ENCODE measurements around the gene ELL2.

Gene ELL2

DNA sequence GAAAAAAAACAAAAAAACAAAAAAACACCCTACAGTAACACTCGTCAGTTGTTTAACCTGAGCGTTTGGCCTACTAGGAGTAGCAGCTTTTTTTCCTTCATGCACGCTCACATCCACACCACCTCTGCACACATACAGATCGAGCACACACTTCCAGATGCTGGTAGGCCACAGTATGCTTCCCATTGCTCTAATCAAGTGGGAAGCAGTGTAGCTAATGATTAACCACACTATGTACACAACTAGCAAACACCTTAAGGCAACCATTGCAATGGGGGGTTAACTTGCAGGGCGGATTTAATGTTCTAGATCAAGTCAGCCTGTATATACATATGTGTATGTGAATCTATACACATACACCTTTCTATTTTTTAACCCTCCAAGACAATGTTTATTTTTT lies 73.7 kb downstream of the ELL2 start:
- DNase-seq, result no peak
- H4K20me1 ChIP-seq (ENCODE audit: insufficient read depth, low read length), result no peaks in the 10 kb centered on the region
- H3K4me1 ChIP-seq (ENCODE audit: low read length), result no peaks in the 10 kb centered on the region
- H2AFZ ChIP-seq (ENCODE audit: low read length), result no peak overlapping the region
- no peaks in the 10 kb centered on the region for H3K27me3 ChIP-seq (replicated peaks; ENCODE audit: insufficient read depth, low read length)
- no peaks in the 10 kb centered on the region for H3K79me2 ChIP-seq (ENCODE audit: low read length)
- H3K27ac ChIP-seq (ENCODE audit: low read length), result no peak overlapping the region
- no peak overlapping the region for H3K4me3 ChIP-seq (ENCODE audit: low read length)
- 0 out of 2 replicates have a peak, but pooled peaks cover 3% of the 10 kb centered on the region for H3K36me3 ChIP-seq (replicated peaks; ENCODE audit: insufficient read depth, low read length)
- no peaks in the 10 kb centered on the region for H3K9me3 ChIP-seq (replicated peaks; ENCODE audit: insufficient read depth, low read length)
- no peak overlapping the region for H3K4me2 ChIP-seq (ENCODE audit: low read depth, low read length)
- H3K9me2 ChIP-seq (replicated peaks; ENCODE audit: insufficient read depth, low read length), result no peaks in the 10 kb centered on the region
- H3F3A ChIP-seq (ENCODE audit: insufficient read depth, low read length), result no peaks in the 10 kb centered on the region
- TF ChIP-seq EZH2 (optimal IDR thresholded peaks at IDR 0.05; ENCODE audit: low read depth, low read length) (no peak), EZH2phosphoT487 (IDR thresholded peaks at IDR 0.05; ENCODE audit: low read length) (no peak), CTCF (IDR thresholded peaks at IDR 0.05; ENCODE audit: low read length) (no peak)
- no peak overlapping the region for H3K9ac ChIP-seq (ENCODE audit: low read length)

DNA sequence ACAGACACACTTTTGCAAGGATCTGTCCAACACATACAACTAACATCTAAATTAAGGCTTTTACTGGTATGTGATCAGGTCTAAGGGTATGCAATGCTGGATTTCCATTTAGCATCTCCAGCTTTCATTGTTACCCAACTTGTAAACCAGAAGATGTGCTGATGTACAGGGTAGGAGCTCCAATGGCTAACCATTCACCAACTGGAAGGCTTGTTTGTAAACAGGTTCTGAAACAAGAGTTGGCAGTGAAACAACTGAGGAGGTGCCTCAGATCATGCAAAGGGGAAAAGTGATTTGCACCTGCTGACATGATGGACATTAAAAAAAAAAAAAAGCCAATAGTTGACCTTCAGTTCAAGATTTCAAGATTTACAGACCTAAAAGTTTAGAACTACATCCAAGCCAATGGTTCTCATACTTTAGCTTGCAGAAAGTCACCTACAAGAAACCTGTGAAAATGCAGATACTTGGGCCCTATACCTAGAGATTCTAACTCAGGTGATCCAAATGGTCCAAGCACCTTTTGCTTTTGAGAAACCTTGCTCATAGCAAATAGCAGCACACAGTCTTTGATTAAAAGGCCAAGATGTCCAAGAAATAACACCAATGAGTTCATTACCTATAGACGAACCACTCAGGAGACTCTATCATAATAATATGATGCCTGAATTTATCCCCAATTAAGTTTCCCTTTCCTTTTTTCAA lies 75.2 kb downstream of the ELL2 start:
- H3F3A ChIP-seq (ENCODE audit: insufficient read depth, low read length), result no peaks in the 10 kb centered on the region
- H4K20me1 ChIP-seq (ENCODE audit: insufficient read depth, low read length), result no peaks in the 10 kb centered on the region
- H3K4me2 ChIP-seq (ENCODE audit: low read depth, low read length), result no peak overlapping the region
- H3K4me3 ChIP-seq (ENCODE audit: low read length), result no peak overlapping the region
- DNase-seq, result no peak
- H3K27me3 ChIP-seq (replicated peaks; ENCODE audit: insufficient read depth, low read length), result no peaks in the 10 kb centered on the region
- H3K9ac ChIP-seq (ENCODE audit: low read length), result no peak overlapping the region
- H3K79me2 ChIP-seq (ENCODE audit: low read length), result no peaks in the 10 kb centered on the region
- H3K36me3 ChIP-seq (replicated peaks; ENCODE audit: insufficient read depth, low read length), result 0 out of 2 replicates have a peak, but pooled peaks cover 3% of the 10 kb centered on the region
- no peaks in the 10 kb centered on the region for H3K9me3 ChIP-seq (replicated peaks; ENCODE audit: insufficient read depth, low read length)
- H3K27ac ChIP-seq (ENCODE audit: low read length), result no peak overlapping the region
- no peaks in the 10 kb centered on the region for H3K9me2 ChIP-seq (replicated peaks; ENCODE audit: insufficient read depth, low read length)
- TF ChIP-seq EZH2 (optimal IDR thresholded peaks at IDR 0.05; ENCODE audit: low read depth, low read length), result no peak
- H3K4me1 ChIP-seq (ENCODE audit: low read length), result no peaks in the 10 kb centered on the region
- H2AFZ ChIP-seq (ENCODE audit: low read length), result no peak overlapping the region

- no peak overlapping the region for H3K9ac ChIP-seq (ENCODE audit: low read length)
- H2AFZ ChIP-seq (ENCODE audit: low read length), result no peak overlapping the region
- H3K27ac ChIP-seq (ENCODE audit: low read length), result no peak overlapping the region
- no peak for DNase-seq
- no peak overlapping the region for H3K4me3 ChIP-seq (ENCODE audit: low read length)
- no peaks in the 10 kb centered on the region for H3F3A ChIP-seq (ENCODE audit: insufficient read depth, low read length)
- no peaks in the 10 kb centered on the region for H3K4me1 ChIP-seq (ENCODE audit: low read length)
- H3K4me2 ChIP-seq (ENCODE audit: low read depth, low read length), result no peak overlapping the region
- H3K9me3 ChIP-seq (replicated peaks; ENCODE audit: insufficient read depth, low read length), result no peaks in the 10 kb centered on the region
- H3K9me2 ChIP-seq (replicated peaks; ENCODE audit: insufficient read depth, low read length), result no peaks in the 10 kb centered on the region
- H3K36me3 ChIP-seq (replicated peaks; ENCODE audit: insufficient read depth, low read length), result 0 out of 2 replicates have a peak, but pooled peaks cover 3% of the 10 kb centered on the region
- no peaks in the 10 kb centered on the region for H3K79me2 ChIP-seq (ENCODE audit: low read length)
- no peaks in the 10 kb centered on the region for H4K20me1 ChIP-seq (ENCODE audit: insufficient read depth, low read length)
- H3K27me3 ChIP-seq (replicated peaks; ENCODE audit: insufficient read depth, low read length), result no peaks in the 10 kb centered on the region
- no peak for TF ChIP-seq EZH2phosphoT487 (IDR thresholded peaks at IDR 0.05; ENCODE audit: low read length)
- no peak for TF ChIP-seq EZH2 (optimal IDR thresholded peaks at IDR 0.05; ENCODE audit: low read depth, low read length)
- no peak for TF ChIP-seq CTCF (IDR thresholded peaks at IDR 0.05; ENCODE audit: low read length)
Observed at GRCh38 chr5:95884511-95884910, 77.1 kb downstream of the ELL2 start.

DNA sequence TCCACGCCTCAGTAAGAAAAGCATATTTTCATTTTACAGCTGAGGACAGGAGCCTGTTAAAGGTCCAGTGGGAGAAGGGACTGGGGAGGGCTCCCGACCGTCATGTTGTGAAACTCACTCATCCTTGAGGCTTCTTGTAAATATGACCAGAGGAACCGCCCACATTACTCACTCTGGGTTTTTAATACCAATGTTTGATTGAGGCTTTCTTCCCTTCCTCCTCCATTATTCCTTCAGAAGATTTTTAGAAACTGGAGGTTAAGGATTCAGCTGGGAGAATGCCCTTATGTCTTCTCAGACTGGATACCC lies 77.7 kb downstream of the ELL2 start:
- Histone ChIP-seq H3K9ac (ENCODE audit: low read length) (no peak overlapping the region), H3K9me3 (replicated peaks; ENCODE audit: insufficient read depth, low read length) (no peaks in the 10 kb centered on the region), H4K20me1 (ENCODE audit: insufficient read depth, low read length) (no peaks in the 10 kb centered on the region), H3F3A (ENCODE audit: insufficient read depth, low read length) (no peaks in the 10 kb centered on the region), H3K9me2 (replicated peaks; ENCODE audit: insufficient read depth, low read length) (no peaks in the 10 kb centered on the region), H3K27me3 (replicated peaks; ENCODE audit: insufficient read depth, low read length) (no peaks in the 10 kb centered on the region), H3K4me1 (ENCODE audit: low read length) (no peaks in the 10 kb centered on the region), H2AFZ (ENCODE audit: low read length) (no peak overlapping the region), H3K27ac (ENCODE audit: low read length) (no peak overlapping the region), H3K79me2 (ENCODE audit: low read length) (no peaks in the 10 kb centered on the region), H3K4me3 (ENCODE audit: low read length) (no peak overlapping the region), H3K4me2 (ENCODE audit: low read depth, low read length) (no peak overlapping the region), H3K36me3 (replicated peaks; ENCODE audit: insufficient read depth, low read length) (no peaks in the 10 kb centered on the region)
- TF ChIP-seq CTCF (IDR thresholded peaks at IDR 0.05; ENCODE audit: low read length), result no peak
- TF ChIP-seq EZH2phosphoT487 (IDR thresholded peaks at IDR 0.05; ENCODE audit: low read length), result no peak
- no peak for TF ChIP-seq EZH2 (optimal IDR thresholded peaks at IDR 0.05; ENCODE audit: low read depth, low read length)
- DNase-seq, result no peak
